Activated naive CD4-positive, alpha-beta T cell treated with anti-CD3 and anti-CD28 coated beads, Interleukin-2, amount 10 ng/mL, durations not matched to agents 7 days and 5 days (primary cell): Measurements from ENCODE around the gene ZNF670.

Experiments
- CTCF ChIA-PET: fragments of 350-600 bp; sonication (Branson Sonifier 250); formaldehyde crosslinking; loops from one replicate; lab custom pipeline; 2021; ENCODE audit warnings: antibody characterized with exemption; lab: Charles Lee
- DNase-seq: peaks from one replicate; pipeline ENCODE4 v3.0.0-alpha.2; 2020
- H3K27ac Mint-ChIP-seq: one replicate; pipeline ENCODE4 v1.8.0; 2021; ENCODE audit warnings: mild to moderate bottlenecking, moderate library complexity, mixed read lengths
- H3K27me3 Mint-ChIP-seq: one replicate; pipeline ENCODE4 v1.8.0; 2021; ENCODE audit warnings: mild to moderate bottlenecking, mixed read lengths
- H3K36me3 Mint-ChIP-seq: one replicate; pipeline ENCODE4 v1.8.0; 2021; ENCODE audit warnings: mixed read lengths
- H3K4me1 Mint-ChIP-seq: one replicate; pipeline ENCODE4 v1.8.0; 2021; ENCODE audit warnings: mixed read lengths
- H3K4me3 Mint-ChIP-seq: one replicate; pipeline ENCODE4 v1.8.0; 2021; ENCODE audit warnings: mild to moderate bottlenecking, moderate library complexity, mixed read lengths
- H3K9me3 Mint-ChIP-seq: one replicate; pipeline ENCODE4 v1.8.0; 2021; ENCODE audit warnings: mixed read lengths

The ZNF670 gene

GRCh38 chr1:247112479-247112781 lies 33.8 kb upstream of the ZNF670 start:
- Mint-ChIP-seq H3K36me3 (peaks cover 2% of the 10 kb centered on the region), H3K27ac (no peak overlapping the region), H3K27me3 (peaks cover 61% of the 10 kb centered on the region), H3K4me3 (peak overlapping the region; percentile 31), H3K9me3 (peaks cover 2% of the 10 kb centered on the region), H3K4me1 (peaks cover 4% of the 10 kb centered on the region)
- CTCF ChIA-PET = no interaction called here
- no peak for DNase-seq

GRCh38 chr1:247111700-247112478 lies 33.3 kb upstream of the ZNF670 start:
- Mint-ChIP-seq H3K27ac (no peak overlapping the region), H3K27me3 (peaks cover 61% of the 10 kb centered on the region), H3K9me3 (peaks cover 2% of the 10 kb centered on the region), H3K4me1 (peaks cover 4% of the 10 kb centered on the region), H3K4me3 (no peak overlapping the region), H3K36me3 (peaks cover 2% of the 10 kb centered on the region)
- no peak for DNase-seq
- CTCF ChIA-PET = no interaction called here

GRCh38 chr1:247111259-247111699 lies 32.7 kb upstream of the ZNF670 start:
- H3K36me3 Mint-ChIP-seq = peaks cover 3% of the 10 kb centered on the region
- H3K27ac Mint-ChIP-seq = no peak overlapping the region
- peaks cover 4% of the 10 kb centered on the region for H3K4me1 Mint-ChIP-seq
- H3K9me3 Mint-ChIP-seq = peaks cover 3% of the 10 kb centered on the region
- no peak for DNase-seq
- peak overlapping the region; percentile 56 for H3K4me3 Mint-ChIP-seq
- CTCF ChIA-PET = no interaction called here
- peaks cover 61% of the 10 kb centered on the region for H3K27me3 Mint-ChIP-seq

- CTCF ChIA-PET = no interaction called here
- DNase-seq = no peak
- peaks cover 4% of the 10 kb centered on the region for H3K4me1 Mint-ChIP-seq
- H3K27me3 Mint-ChIP-seq = peaks cover 61% of the 10 kb centered on the region
- peaks cover 5% of the 10 kb centered on the region for H3K36me3 Mint-ChIP-seq
- H3K9me3 Mint-ChIP-seq = peaks cover 7% of the 10 kb centered on the region
- no peak overlapping the region for H3K27ac Mint-ChIP-seq
- H3K4me3 Mint-ChIP-seq = peak overlapping the region; percentile 56
These were observed 32.1 kb upstream of the ZNF670 start for GRCh38 chr1:247110627-247111258.

- peaks cover 25% of the 10 kb centered on the region for H3K4me1 Mint-ChIP-seq
- no peak overlapping the region for H3K4me3 Mint-ChIP-seq
- H3K36me3 Mint-ChIP-seq = peaks cover 10% of the 10 kb centered on the region
- CTCF ChIA-PET = no interaction called here
- peaks cover 18% of the 10 kb centered on the region for H3K9me3 Mint-ChIP-seq
- DNase-seq = no peak
- peaks cover 36% of the 10 kb centered on the region for H3K27me3 Mint-ChIP-seq
- H3K27ac Mint-ChIP-seq = no peak overlapping the region
These were observed 29.1 kb upstream of the ZNF670 start for GRCh38 chr1:247107694-247108093.

GRCh38 chr1:247105966-247106365 lies 27.4 kb upstream of the ZNF670 start:
- CTCF ChIA-PET = no interaction called here
- H3K27me3 Mint-ChIP-seq = peaks cover 22% of the 10 kb centered on the region
- H3K4me3 Mint-ChIP-seq = no peak overlapping the region

GRCh38 chr1:247104965-247105364 lies 26.4 kb upstream of the ZNF670 start:
- Mint-ChIP-seq H3K4me1 (peaks cover 26% of the 10 kb centered on the region), H3K27ac (peak overlapping the region; percentile 49), H3K27me3 (peaks cover 12% of the 10 kb centered on the region), H3K9me3 (peaks cover 40% of the 10 kb centered on the region), H3K4me3 (no peak overlapping the region), H3K36me3 (peaks cover 34% of the 10 kb centered on the region)
- DNase-seq = no peak
- CTCF ChIA-PET = no interaction called here

More at GRCh38 chr1:247105966-247106365, 27.4 kb upstream of the ZNF670 start:
- Mint-ChIP-seq H3K27ac (no peak overlapping the region), H3K36me3 (peaks cover 26% of the 10 kb centered on the region), H3K4me1 (peaks cover 30% of the 10 kb centered on the region), H3K9me3 (peaks cover 31% of the 10 kb centered on the region)
- no peak for DNase-seq

GRCh38 chr1:247103859-247104591 lies 25.4 kb upstream of the ZNF670 start, which contains the start of gene ZNF669:
TSS of gene ZNF669 (minus strand) at chr1:247104356. CDS start at chr1:247104199, 157 bp downstream.
- Mint-ChIP-seq H3K4me3 (peak within 1 kb of the TSS; percentile 84), H3K27me3 (peaks cover 11% of the 10 kb centered on the region), H3K36me3 (peaks cover 42% of the 10 kb centered on the region), H3K4me1 (peaks cover 26% of the 10 kb centered on the region), H3K9me3 (peaks cover 40% of the 10 kb centered on the region), H3K27ac (peak within 1 kb of the TSS; percentile 91)
- DNase-seq = peak; percentile 95
- CTCF ChIA-PET = no interaction called here

- H3K4me3 Mint-ChIP-seq = no peak overlapping the region
- peaks cover 26% of the 10 kb centered on the region for H3K4me1 Mint-ChIP-seq
- H3K36me3 Mint-ChIP-seq = peaks cover 54% of the 10 kb centered on the region
- H3K9me3 Mint-ChIP-seq = peaks cover 51% of the 10 kb centered on the region
- no peaks in the 10 kb centered on the region for H3K27me3 Mint-ChIP-seq
- CTCF ChIA-PET = no interaction called here
- no peak for DNase-seq
- no peak overlapping the region for H3K27ac Mint-ChIP-seq
These were observed 23.8 kb upstream of the ZNF670 start for GRCh38 chr1:247102381-247102780.

- Mint-ChIP-seq H3K36me3 (peaks cover 56% of the 10 kb centered on the region), H3K9me3 (peaks cover 62% of the 10 kb centered on the region), H3K4me1 (peaks cover 26% of the 10 kb centered on the region), H3K4me3 (no peak overlapping the region), H3K27me3 (no peaks in the 10 kb centered on the region), H3K27ac (no peak overlapping the region)
- no peak for DNase-seq
- CTCF ChIA-PET = no interaction called here
These were observed 22.2 kb upstream of the ZNF670 start for GRCh38 chr1:247100676-247101279.

GRCh38 chr1:247096958-247097357 lies 18.3 kb upstream of the ZNF670 start:
- Mint-ChIP-seq H3K27me3 (no peaks in the 10 kb centered on the region), H3K36me3 (peaks cover 45% of the 10 kb centered on the region), H3K4me3 (no peak overlapping the region), H3K27ac (no peak overlapping the region), H3K9me3 (peaks cover 54% of the 10 kb centered on the region), H3K4me1 (no peaks in the 10 kb centered on the region)
- DNase-seq = no peak
- CTCF ChIA-PET = no interaction called here

GRCh38 chr1:247096544-247096943 lies 17.9 kb upstream of the ZNF670 start:
- peaks cover 41% of the 10 kb centered on the region for H3K36me3 Mint-ChIP-seq
- no peak for DNase-seq
- no peak overlapping the region for H3K4me3 Mint-ChIP-seq
- H3K9me3 Mint-ChIP-seq = peaks cover 49% of the 10 kb centered on the region
- H3K27me3 Mint-ChIP-seq = no peaks in the 10 kb centered on the region
- H3K27ac Mint-ChIP-seq = no peak overlapping the region
- no peaks in the 10 kb centered on the region for H3K4me1 Mint-ChIP-seq
- CTCF ChIA-PET = no interaction called here

- DNase-seq = no peak
- Mint-ChIP-seq H3K27ac (no peak overlapping the region), H3K4me1 (no peaks in the 10 kb centered on the region), H3K27me3 (no peaks in the 10 kb centered on the region), H3K4me3 (no peak overlapping the region), H3K36me3 (peaks cover 36% of the 10 kb centered on the region), H3K9me3 (peaks cover 48% of the 10 kb centered on the region)
- CTCF ChIA-PET = no interaction called here
These were observed 17.5 kb upstream of the ZNF670 start for GRCh38 chr1:247096112-247096511.

- no peak for DNase-seq
- Mint-ChIP-seq H3K9me3 (peaks cover 9% of the 10 kb centered on the region), H3K4me3 (no peak overlapping the region), H3K27me3 (no peaks in the 10 kb centered on the region), H3K36me3 (no peaks in the 10 kb centered on the region), H3K27ac (no peak overlapping the region), H3K4me1 (no peaks in the 10 kb centered on the region)
- CTCF ChIA-PET = no interaction called here
These were observed 11.8 kb upstream of the ZNF670 start for GRCh38 chr1:247090455-247090854.
